PFSK-1 (cell line): ENCODE data around the gene ENPP5.

Experiments used
- FOXP2 ChIP-seq: optimal IDR thresholded peaks from 2 replicates; pipeline ENCODE3; 2011; ENCODE audit warnings: borderline replicate concordance, control low read depth, inconsistent platforms; ENCODE audit not compliant: insufficient read depth; ENCODE audit errors: extremely low read length, extremely low read depth
- POLR2AphosphoS5 ChIP-seq: IDR thresholded peaks from 2 replicates; pipeline ENCODE4 v1.6.1; 2012; ENCODE audit warnings: low read depth, mild to moderate bottlenecking, control low read depth, low read length, moderate library complexity
- SIN3A ChIP-seq: IDR thresholded peaks from 2 replicates; pipeline ENCODE4 v1.6.1; 2012; ENCODE audit warnings: mild to moderate bottlenecking, low read length, moderate library complexity, borderline replicate concordance; ENCODE audit not compliant: insufficient read depth
- TAF1 ChIP-seq: IDR thresholded peaks from 2 replicates; pipeline ENCODE4 v1.6.1; 2012; ENCODE audit warnings: low read length, control low read depth, borderline replicate concordance; ENCODE audit not compliant: insufficient read depth
- TF ChIP-seq, protein P1 (sequence below), 2 experiments: IDR thresholded peaks; 2 replicates each; pipeline versions ENCODE4 v1.6.1 to v1.8.0; 2011 to 2012; ENCODE audit warnings: low read depth in 2 of 2, low read length in 2 of 2, control low read depth in 1 of 2, inconsistent platforms in 1 of 2, mild to moderate bottlenecking in 1 of 2, moderate library complexity in 1 of 2; ENCODE audit not compliant: insufficient read depth in 1 of 2

The ENPP5 gene

DNA sequence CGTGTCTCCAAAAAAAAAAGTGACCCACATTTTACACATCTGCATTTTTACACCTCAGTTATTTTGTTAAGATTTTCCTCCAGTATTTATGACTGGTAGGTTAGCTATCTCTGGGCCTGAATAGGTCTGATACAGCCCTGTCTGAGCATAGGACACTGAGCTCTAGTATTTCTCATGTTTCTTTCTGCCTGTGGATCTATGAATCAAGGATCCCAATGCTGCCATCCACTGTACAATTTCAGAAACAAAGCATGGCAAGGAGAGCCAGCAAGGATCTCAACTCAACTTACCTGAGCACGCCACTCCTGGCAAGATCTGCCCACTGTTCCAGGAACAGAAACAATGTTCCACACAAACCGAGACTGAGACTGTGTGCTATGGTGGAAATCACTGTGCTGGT lies 36.4 kb upstream of the ENPP5 start:
- TF ChIP-seq FOXP2 (no peak), TAF1 (no peak), POLR2AphosphoS5 (no peak), SIN3A (no peak)
- TF ChIP-seq, protein P1, sequence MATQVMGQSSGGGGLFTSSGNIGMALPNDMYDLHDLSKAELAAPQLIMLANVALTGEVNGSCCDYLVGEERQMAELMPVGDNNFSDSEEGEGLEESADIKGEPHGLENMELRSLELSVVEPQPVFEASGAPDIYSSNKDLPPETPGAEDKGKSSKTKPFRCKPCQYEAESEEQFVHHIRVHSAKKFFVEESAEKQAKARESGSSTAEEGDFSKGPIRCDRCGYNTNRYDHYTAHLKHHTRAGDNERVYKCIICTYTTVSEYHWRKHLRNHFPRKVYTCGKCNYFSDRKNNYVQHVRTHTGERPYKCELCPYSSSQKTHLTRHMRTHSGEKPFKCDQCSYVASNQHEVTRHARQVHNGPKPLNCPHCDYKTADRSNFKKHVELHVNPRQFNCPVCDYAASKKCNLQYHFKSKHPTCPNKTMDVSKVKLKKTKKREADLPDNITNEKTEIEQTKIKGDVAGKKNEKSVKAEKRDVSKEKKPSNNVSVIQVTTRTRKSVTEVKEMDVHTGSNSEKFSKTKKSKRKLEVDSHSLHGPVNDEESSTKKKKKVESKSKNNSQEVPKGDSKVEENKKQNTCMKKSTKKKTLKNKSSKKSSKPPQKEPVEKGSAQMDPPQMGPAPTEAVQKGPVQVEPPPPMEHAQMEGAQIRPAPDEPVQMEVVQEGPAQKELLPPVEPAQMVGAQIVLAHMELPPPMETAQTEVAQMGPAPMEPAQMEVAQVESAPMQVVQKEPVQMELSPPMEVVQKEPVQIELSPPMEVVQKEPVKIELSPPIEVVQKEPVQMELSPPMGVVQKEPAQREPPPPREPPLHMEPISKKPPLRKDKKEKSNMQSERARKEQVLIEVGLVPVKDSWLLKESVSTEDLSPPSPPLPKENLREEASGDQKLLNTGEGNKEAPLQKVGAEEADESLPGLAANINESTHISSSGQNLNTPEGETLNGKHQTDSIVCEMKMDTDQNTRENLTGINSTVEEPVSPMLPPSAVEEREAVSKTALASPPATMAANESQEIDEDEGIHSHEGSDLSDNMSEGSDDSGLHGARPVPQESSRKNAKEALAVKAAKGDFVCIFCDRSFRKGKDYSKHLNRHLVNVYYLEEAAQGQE (IDR thresholded peaks at IDR 0.05; ENCODE audit: insufficient read depth in 1 of 2, low read depth in 2 of 2, low read length in 2 of 2): no peak

DNA sequence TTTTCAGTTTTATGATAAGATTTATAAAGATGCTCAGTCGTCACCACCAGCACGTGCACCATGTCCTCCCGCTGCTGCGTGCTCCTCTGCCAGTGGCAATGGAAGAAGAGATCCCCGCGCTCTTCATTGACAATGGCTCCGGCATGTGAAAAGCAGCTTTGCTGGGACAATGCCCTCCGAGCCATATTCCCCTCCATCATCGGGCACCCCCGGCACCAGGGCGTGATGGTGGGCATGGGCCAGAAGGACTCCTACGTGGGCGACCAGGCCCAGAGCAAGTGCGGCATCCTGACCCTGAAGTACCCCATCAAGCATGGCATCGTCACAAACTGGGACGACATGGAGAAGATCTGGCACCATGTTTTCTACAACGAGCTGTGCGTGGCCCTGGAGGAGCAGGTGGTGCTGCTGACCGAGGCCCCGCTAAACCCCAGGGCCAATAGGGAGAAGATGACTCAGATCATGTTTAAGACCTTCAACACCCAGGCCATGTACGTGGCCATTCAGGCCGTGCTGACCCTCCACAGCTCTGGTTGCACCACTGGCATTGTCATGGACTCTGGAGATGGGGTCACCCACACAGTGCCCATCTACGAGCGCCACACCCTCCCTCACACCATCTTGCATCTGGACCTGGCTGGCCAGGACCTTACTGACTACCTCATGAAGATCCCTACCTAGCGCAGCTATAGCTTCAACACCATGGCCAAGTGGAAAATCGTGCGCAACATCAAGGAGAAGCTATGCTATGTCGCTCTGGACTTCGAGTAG lies 34.3 kb upstream of the ENPP5 start:
- no peak for TF ChIP-seq TAF1
- no peak for TF ChIP-seq SIN3A
- no peak for TF ChIP-seq POLR2AphosphoS5
- TF ChIP-seq, protein P1 (IDR thresholded peaks at IDR 0.05; ENCODE audit: insufficient read depth in 1 of 2, low read depth in 2 of 2, low read length in 2 of 2): no peak
- TF ChIP-seq FOXP2: no peak

DNA sequence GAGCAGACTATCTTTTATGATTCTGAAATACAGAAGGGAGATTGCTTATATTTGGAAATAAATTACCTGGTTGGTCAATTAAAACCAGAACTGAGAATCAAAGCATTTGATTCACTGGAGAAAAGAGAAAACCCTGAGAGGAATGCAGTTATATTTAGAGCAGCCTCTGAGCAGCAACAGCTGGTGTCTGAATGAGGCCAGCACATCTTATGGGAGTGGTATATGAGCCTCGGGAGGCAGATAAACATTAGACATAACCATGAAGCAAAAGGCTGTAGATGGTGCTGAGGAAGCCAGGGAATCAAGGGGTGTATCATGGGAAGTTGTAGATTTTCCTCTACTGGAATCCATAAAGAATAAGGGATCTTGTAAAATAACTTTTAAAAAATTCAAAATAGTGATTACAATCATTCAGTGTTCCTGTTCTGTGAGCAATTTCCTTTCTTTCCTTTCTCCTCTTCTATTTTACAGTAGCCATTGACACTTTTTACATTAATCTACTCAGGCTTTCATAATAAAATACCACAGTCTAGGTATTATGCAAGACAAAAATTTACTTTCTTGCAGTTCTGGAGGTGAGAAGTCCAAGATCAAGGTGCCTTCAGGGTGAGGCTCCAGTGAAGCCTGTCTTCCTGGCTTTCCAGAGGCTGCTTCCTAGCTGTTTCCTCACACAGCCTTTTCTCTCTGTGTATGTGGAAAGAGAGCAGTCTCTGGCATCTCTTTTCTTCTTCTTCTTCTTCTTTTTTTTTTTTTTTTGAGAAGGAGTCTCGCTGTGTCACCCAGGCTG lies 32.8 kb upstream of the ENPP5 start:
- TF ChIP-seq TAF1: no peak
- TF ChIP-seq FOXP2: no peak
- TF ChIP-seq, protein P1 (IDR thresholded peaks at IDR 0.05; ENCODE audit: insufficient read depth in 1 of 2, low read depth in 2 of 2, low read length in 2 of 2): no peak
- TF ChIP-seq SIN3A: no peak
- TF ChIP-seq POLR2AphosphoS5: no peak

DNA sequence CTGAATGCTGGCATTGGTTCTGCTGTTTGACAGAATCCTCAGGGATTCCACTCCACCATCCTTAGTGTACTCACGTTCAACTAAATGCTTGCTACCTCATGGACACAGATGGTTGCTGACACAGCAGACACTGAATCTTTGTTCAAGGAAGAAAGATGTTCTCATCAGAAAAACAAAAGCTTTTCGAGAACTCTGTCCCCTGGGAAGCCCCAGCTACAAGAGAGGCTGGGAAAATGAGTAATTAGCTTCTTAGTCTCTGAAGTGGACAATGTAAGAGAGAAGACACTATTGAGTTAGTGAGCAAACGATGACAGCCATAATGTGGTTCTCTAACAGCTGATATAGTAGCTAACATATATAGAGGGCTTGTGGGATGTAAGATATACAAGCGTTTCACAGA lies 30.9 kb upstream of the ENPP5 start:
- no peak for TF ChIP-seq FOXP2
- no peak for TF ChIP-seq POLR2AphosphoS5
- no peak for TF ChIP-seq TAF1
- TF ChIP-seq, protein P1 (IDR thresholded peaks at IDR 0.05; ENCODE audit: insufficient read depth in 1 of 2, low read depth in 2 of 2, low read length in 2 of 2): no peak
- TF ChIP-seq SIN3A: no peak
